HG03521 (cell line): ENCODE data around the gene EGLN2.
"Not testable (repeated sequence)": the region's sequence is repeated elsewhere in the genome, so short reads cannot be mapped to it uniquely, and the experiment has no call there.

ENCODE experiments used
- ATAC-seq: cut with Tn5 transposase; IDR thresholded peaks from one replicate; pipeline ENCODE4 v1.9.1; 2021; ENCODE audit warnings: mild to moderate bottlenecking, moderate library complexity; ENCODE audit not compliant: unreplicated experiment

EGLN2 gene

DNA sequence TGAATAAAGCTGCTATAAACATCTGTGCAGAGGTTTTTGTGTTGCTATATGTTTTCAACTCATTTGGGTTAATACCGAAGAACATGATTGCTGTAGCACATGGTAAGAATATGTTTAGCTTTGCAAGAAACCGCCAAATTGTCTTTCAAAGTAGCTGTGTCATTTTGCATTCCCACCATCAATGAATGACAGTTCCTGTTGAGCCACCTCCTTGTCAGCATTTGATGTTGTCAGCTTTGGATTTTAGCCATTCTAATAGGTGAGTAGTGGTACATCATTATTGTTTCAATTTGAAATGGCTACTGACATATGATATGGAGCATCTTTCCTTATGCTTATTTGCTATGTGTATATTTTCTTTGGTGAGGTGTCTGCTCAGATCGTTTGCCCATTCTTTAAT is 43.0 kb downstream of the EGLN2 start:
- not testable (repeated sequence) for ATAC-seq

DNA sequence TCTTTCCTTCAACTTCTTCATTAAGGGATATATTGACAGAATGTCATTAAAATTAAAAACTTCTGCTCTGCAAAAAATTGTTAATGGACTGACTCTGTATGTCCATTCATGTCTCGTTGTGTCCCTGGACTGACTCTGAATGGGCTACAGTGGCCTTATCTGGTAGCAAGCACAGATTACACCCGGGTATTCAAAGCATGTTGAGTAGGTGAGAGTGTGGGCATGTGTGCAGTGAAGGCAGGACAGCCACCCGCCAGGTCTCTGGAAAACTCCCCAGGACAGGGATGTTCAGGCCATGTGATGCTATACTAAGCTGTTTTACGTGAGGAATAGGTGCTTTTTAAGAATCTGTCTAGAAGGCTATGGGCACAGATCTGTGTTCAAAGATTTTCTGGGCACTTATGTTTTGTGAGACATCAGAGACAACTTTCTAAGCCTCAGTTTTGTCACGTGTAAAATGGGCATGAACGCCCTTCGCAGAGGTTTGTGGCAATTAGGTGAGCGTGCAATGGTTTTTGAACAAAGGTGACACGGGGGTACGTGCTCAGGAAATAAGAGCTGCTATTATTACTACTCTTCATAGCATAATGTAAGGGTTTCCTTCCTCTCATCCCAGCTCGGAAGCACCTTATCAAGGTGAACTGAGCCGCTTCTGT is 44.1 kb downstream of the EGLN2 start:
- ATAC-seq = not testable (repeated sequence)

DNA sequence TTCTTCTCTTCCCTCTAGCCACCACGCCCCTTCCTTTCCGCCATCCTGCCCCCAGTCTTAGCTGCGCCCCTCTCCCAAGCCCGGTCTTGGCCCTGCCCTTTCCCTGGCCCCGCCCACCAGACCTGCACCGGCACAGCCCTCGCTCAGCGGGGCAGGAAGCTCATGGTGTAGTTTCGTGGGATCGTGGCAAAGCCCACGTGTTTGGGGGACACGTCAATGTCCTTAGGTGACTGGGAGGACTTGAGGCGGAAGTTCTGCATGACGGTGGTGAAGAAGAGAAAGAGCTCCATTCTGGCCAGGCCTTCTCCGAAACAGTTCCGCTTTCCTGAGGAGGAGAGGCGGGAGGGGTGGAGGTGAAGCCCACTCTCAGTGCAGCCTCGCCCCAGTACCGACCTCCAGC is 44.7 kb downstream of the EGLN2 start:
- not testable (repeated sequence) for ATAC-seq

DNA sequence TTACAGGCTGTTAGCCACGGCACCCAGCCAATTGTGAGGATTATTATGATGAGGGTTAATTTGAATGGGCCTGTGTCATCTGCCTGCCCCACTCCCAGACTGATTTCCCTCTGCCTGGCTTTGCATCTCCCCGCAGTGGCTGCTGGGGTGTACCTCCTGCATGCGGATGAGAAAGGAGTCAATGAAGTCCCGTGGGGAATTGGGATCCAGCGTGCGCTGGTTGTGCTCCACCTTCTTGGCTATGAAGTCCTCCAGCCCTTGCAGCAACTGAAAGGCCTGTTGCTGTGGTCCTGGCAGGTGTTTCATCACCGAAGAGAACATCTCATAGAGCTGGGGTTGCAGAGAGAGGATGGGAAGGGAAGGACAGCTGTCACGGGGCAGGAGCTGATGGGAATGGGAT is 47.7 kb downstream of the EGLN2 start:
- not testable (repeated sequence) for ATAC-seq

DNA sequence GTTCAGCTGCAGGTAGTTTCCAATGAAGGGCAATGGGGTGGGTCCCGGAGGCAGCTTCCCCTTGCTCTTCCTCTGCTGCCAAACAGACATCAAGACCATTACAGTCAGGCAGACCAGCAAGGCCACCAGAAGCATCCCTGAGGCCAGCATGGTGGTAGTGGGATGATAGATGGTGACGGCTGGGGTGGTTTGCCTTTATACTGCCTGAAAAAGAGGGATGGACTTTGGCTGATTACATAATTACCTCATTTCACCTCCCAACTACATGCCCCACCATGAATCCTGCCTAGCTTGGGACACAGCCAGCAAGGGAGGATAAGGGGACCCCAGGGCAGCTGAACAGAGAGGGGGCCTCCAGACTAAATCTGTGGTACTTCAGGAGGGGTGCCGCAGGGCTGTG is 51.3 kb downstream of the EGLN2 start, which contains the start of gene CYP2A6:
TSS of gene CYP2A6 (minus strand) at position 171 of the 400 bp plus-strand sequence. CDS start at position 150, 21 bp downstream.
- ATAC-seq = not testable (repeated sequence)

DNA sequence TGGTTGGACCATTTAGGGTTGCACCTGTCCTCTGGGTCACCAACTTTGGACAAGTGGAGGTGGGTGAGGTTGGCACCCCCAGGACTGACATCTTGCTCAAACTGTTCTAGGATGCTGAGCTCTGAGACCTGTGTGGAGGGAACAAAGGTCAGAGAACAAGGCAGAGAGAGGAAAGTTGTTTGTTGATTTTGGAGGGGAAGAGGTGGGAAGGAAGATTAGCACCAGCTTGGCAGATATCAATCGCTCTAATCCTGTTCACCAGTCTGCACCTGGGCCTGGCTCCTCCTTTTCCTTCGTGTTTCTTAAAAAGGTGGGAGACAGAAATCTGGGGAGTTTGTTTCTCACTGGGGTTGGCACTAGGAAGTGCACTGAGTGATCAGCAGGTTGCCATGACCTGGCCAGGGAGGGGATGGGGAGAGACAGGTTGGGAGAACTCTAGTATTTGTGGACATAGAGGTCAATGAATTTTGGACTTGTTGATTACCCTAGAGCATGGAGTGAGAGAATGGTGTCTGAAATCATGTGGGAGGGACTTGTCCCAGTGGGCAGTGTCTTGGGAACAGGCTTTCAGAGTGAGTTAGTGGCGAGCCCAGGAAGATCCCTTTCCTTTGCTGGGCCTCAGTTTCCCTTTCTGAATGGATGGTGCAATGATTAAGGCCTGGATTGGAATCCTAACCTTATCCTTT is 53.6 kb downstream of the EGLN2 start:
- ATAC-seq = not testable (repeated sequence)
